GM23248 (cell line): ENCODE results near the gene TNS3. TPM values are rescaled to one million over a fixed set of nuclear protein-coding genes. Genes with fewer than 3 reads are reported as not detected.
"Not testable (repeated sequence)": the region's sequence is repeated elsewhere in the genome, so short reads cannot be mapped to it uniquely, and the experiment has no call there.

Source experiments
- DNase-seq: peaks from one replicate; pipeline ENCODE4 v3.0.0-alpha.2; 2015
- H2AFZ ChIP-seq: fragments of 200-600 bp; sonication (generic); 2 replicates; pipeline ENCODE4 v1.6.1; 2016; ENCODE audit warnings: antibody characterized with exemption
- H3F3A ChIP-seq: fragments of 200-600 bp; sonication (generic); 2 replicates; pipeline ENCODE4 v1.6.1; 2016; ENCODE audit warnings: mild to moderate bottlenecking, antibody characterized with exemption, mixed run types; ENCODE audit not compliant: insufficient read depth
- H3K27ac ChIP-seq: fragments of 200-600 bp; sonication (generic); 2 replicates; pipeline ENCODE4 v1.5.1; 2016; ENCODE audit warnings: mild to moderate bottlenecking
- H3K27me3 ChIP-seq: fragments of 200-600 bp; sonication (generic); replicated peaks from 2 replicates; pipeline ENCODE4 v1.6.1; 2016; ENCODE audit warnings: mild to moderate bottlenecking; ENCODE audit not compliant: insufficient read depth
- H3K36me3 ChIP-seq: fragments of 200-600 bp; sonication (generic); 2 replicates; pipeline ENCODE4 v1.6.1; 2016; ENCODE audit warnings: low read depth, mild to moderate bottlenecking
- H3K4me1 ChIP-seq: fragments of 200-600 bp; sonication (generic); 2 replicates; pipeline ENCODE4 v1.6.1; 2016; ENCODE audit warnings: mild to moderate bottlenecking; ENCODE audit not compliant: insufficient read depth
- H3K4me2 ChIP-seq: fragments of 200-600 bp; sonication (generic); one replicate; pipeline ENCODE4 v1.6.1; 2016; ENCODE audit warnings: mild to moderate bottlenecking; ENCODE audit not compliant: unreplicated experiment
- H3K4me3 ChIP-seq: fragments of 200-600 bp; sonication (generic); 2 replicates; pipeline ENCODE4 v1.5.1; 2016; ENCODE audit warnings: mild to moderate bottlenecking
- H3K79me2 ChIP-seq: fragments of 200-600 bp; sonication (generic); 2 replicates; pipeline ENCODE4 v1.6.1; 2016; ENCODE audit warnings: mild to moderate bottlenecking; ENCODE audit not compliant: insufficient read depth
- H3K9ac ChIP-seq: fragments of 200-600 bp; sonication (generic); 2 replicates; pipeline ENCODE4 v1.6.1; 2016; ENCODE audit warnings: mild to moderate bottlenecking
- H3K9me2 ChIP-seq: fragments of 200-600 bp; sonication (generic); 2 replicates; pipeline ENCODE4 v1.6.1; 2016; ENCODE audit warnings: mixed run types, mild to moderate bottlenecking, moderate library complexity; ENCODE audit not compliant: insufficient read depth
- H3K9me3 ChIP-seq: fragments of 200-600 bp; sonication (generic); one replicate; pipeline ENCODE4 v1.6.1; 2017; ENCODE audit warnings: low read depth
- H4K20me1 ChIP-seq: fragments of 200-600 bp; sonication (generic); 2 replicates; pipeline ENCODE4 v1.6.0; 2016; ENCODE audit not compliant: insufficient read depth
- EZH2 ChIP-seq: fragments of 200-600 bp; sonication (generic); IDR thresholded peaks from 2 replicates; pipeline ENCODE4 v1.6.1; 2018; ENCODE audit warnings: antibody characterized with exemption, mild to moderate bottlenecking; ENCODE audit not compliant: insufficient read depth, poor library complexity, severe bottlenecking
- EZH2phosphoT487 ChIP-seq: fragments of 200-600 bp; sonication (generic); IDR thresholded peaks from 2 replicates; pipeline ENCODE4 v1.6.1; 2018; ENCODE audit warnings: antibody characterized with exemption, moderate library complexity, mild to moderate bottlenecking, low read depth; ENCODE audit not compliant: insufficient read depth
- WGBS, 2 experiments: methylation state at CpG; one replicate each; pipeline ENCODE4 v1.1.6; 2015 to 2017; ENCODE audit warnings: low lambda C conversion rate in 2 of 2, low coverage in 1 of 2; ENCODE audit errors: missing lambda C conversion rate in 2 of 2; 5-methylcytosine and 5-hydroxymethylcytosine counted together
- in situ Hi-C: fragments of 300-500 bp; cut with MboI; formaldehyde crosslinking; loops from 2 replicates; pipeline ENCODE4 v1.15.0; 2020
- polyA plus RNA-seq: library from polyadenylated mRNA; unstranded; fragments of >200 nt; fragmentation: Nextera tagmentation; extraction: Ambion mirVana; gene quantifications from 2 replicates; pipeline ENCODE4 v1.2.1, GENCODE V29; 2016
- total RNA-seq: library from RNA; depleted of rRNA; stranded (reverse); fragments of >200 nt; shearing (Covaris generic); gene quantifications from 2 replicates; pipeline ENCODE4 v1.2.3, GENCODE V29; 2014

The TNS3 gene
- total and polyA plus RNA-seq, 2 experiments from 2014 or later, result 18.6 to 47.0 TPM

GRCh38 chr7:47611045-47611511 is 29.2 kb upstream of the TNS3 start:
- Histone ChIP-seq H3K4me2 (no peak overlapping the region), H3K4me1 (peaks cover 12% of the 10 kb centered on the region), H3K27ac (no peak overlapping the region), H3K9ac (no peak overlapping the region), H2AFZ (0 out of 2 replicates have a peak overlapping the region, but pooled peaks have one; percentile 34), H3K27me3 (no peaks in the 10 kb centered on the region), H3K9me2 (no peaks in the 10 kb centered on the region), H3K36me3 (no peaks in the 10 kb centered on the region), H3K79me2 (no peaks in the 10 kb centered on the region), H3K4me3 (no peak overlapping the region), H3K9me3 (no peaks in the 10 kb centered on the region), H4K20me1 (no peaks in the 10 kb centered on the region), H3F3A (no peaks in the 10 kb centered on the region)
- WGBS, 2 experiments, result 55 to 57% methylated on average over 10 of the region's 10 CpGs
- TF ChIP-seq EZH2, result no peak
- no peak for TF ChIP-seq EZH2phosphoT487
- in situ Hi-C loops, result no loop called here
- DNase-seq, result no peak

- Histone ChIP-seq H4K20me1 (no peaks in the 10 kb centered on the region), H3K9me3 (no peaks in the 10 kb centered on the region), H3K79me2 (no peaks in the 10 kb centered on the region), H3F3A (peaks cover 2% of the 10 kb centered on the region; the same call in 1 of the 2 replicates), H3K36me3 (no peaks in the 10 kb centered on the region), H3K27me3 (no peaks in the 10 kb centered on the region), H3K27ac (peak overlapping the region; percentile 29), H3K4me3 (no peak overlapping the region), H3K9ac (peak overlapping the region; percentile 36), H3K4me1 (peaks cover 16% of the 10 kb centered on the region), H3K9me2 (no peaks in the 10 kb centered on the region), H3K4me2 (no peak overlapping the region), H2AFZ (peak overlapping the region; percentile 34; the same call in 1 of the 2 replicates)
- in situ Hi-C loops, result no loop called here
- WGBS, 2 experiments, result 11 to 17% methylated on average over 4 of the region's 4 CpGs
- peak; percentile 57 for DNase-seq
- TF ChIP-seq EZH2, result no peak
These were observed 28.7 kb upstream of the TNS3 start for GRCh38 chr7:47610506-47611044.

DNA sequence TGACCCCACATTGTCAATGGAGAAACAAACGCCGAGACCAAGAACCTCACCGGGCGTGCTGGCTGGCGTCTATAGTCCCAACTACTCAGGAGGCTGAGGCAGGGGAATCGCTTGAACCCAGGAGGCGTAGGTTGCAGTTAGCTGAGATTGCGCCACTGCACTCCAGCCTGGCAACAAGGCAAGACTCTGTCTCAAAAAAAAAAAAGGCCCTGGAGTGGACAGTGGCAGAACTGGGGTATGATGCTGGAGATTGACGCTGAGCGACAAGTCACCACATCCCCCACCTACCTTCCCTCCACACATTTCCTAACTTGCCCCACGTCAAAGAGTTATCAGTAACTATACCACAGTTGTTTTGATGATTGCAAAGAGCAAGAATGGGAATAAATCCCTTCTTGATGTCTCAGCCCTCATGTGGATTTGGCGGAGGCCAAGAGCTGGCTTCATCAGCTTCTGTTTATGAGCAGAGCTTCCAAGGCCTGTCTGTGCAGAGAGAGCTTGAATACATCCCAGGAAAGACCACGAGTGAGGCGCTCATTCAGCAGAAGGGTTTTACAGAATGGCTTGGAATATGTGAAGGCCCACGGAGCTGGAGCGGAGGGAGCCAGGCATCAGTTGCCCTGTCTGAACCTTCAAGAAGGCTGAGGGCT is 28.0 kb upstream of the TNS3 start:
- 73 to 74% methylated on average over 16 of the region's 16 CpGs for WGBS, 2 experiments
- in situ Hi-C loops, result no loop called here
- H4K20me1 ChIP-seq, result no peaks in the 10 kb centered on the region
- H3K79me2 ChIP-seq, result no peaks in the 10 kb centered on the region
- DNase-seq, result peak; percentile 46
- H3K4me2 ChIP-seq, result no peak overlapping the region
- H3K4me3 ChIP-seq, result no peak overlapping the region
- peaks cover 23% of the 10 kb centered on the region for H3K4me1 ChIP-seq
- H3K27ac ChIP-seq, result peak overlapping the region; percentile 29
- H2AFZ ChIP-seq, result peak overlapping the region; percentile 34; the same call in 1 of the 2 replicates
- H3K27me3 ChIP-seq, result no peaks in the 10 kb centered on the region
- no peak for TF ChIP-seq EZH2phosphoT487
- TF ChIP-seq EZH2, result no peak
- H3K9ac ChIP-seq, result peak overlapping the region; percentile 36
- H3K9me2 ChIP-seq, result no peaks in the 10 kb centered on the region
- no peaks in the 10 kb centered on the region for H3K9me3 ChIP-seq
- no peaks in the 10 kb centered on the region for H3K36me3 ChIP-seq
- peaks cover 7% of the 10 kb centered on the region; the same call in 1 of the 2 replicates for H3F3A ChIP-seq

DNA sequence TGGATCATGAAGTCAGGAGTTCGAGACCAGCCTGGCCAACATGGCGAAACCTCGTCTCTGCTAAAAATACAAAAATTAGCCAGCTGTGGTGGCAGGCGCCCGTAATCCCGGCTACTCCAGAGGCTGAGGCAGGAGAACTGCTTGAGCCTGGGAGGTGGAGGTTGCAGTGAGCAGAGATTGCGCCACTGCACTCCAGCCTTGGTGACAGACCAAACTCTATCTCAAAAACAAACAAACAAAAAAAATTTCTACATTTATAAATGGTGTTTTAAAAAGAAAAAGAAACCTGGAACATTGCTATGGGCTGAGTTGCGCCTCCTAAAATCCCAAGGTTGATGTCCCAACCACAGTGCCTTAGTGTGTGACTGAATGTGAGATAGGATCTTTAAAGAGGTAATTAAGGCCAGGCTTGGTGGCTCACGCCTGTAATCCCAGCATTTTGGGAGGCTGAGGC is 24.7 kb upstream of the TNS3 start:
- in situ Hi-C loops, H3K4me3 ChIP-seq, H3K27ac ChIP-seq, H2AFZ ChIP-seq, H3K9me3 ChIP-seq, H3K9me2 ChIP-seq, H4K20me1 ChIP-seq, H3K36me3 ChIP-seq, H3K27me3 ChIP-seq, H3K4me2 ChIP-seq, H3K9ac ChIP-seq, H3K79me2 ChIP-seq: not testable (repeated sequence)
- peaks cover 26% of the 10 kb centered on the region for H3F3A ChIP-seq
- DNase-seq, result peak; percentile 15
- peaks cover 45% of the 10 kb centered on the region for H3K4me1 ChIP-seq
- 88 to 93% methylated on average over 9 of the region's 9 CpGs for WGBS, 2 experiments
